SIG-M5 (cell line): ENCODE measurements around the gene RNU6-1.

Source experiments
- DNase-seq: peaks from one replicate; lab custom pipeline; 2025; lab: John Stamatoyannopoulos, UW

Gene RNU6-1

GRCh38 chr15:67839929-67840748 lies at the start of gene RNU6-1:
Gene RNU6-1, minus strand, starts transcription at chr15:67840045.
- DNase-seq: peak; percentile 77

DNA sequence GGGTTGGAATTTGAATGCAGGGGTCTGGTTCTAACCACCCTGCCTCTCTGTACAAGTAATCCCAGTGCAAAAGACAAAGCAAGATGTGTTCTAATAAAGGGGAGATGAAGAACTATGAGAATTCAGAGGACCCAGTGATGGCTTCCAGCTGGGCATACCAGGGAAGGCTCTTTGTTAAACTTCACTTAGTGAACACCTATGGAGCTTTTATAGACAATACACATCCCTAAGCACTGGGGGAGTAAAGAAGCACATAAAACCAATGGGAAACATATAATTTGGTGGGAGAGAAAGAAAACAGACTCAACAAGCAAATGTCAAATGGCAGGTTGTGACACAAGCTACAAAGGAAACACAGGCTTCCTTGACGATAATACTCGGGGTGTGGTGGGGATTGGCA lies 47.9 kb upstream of the RNU6-1 start:
- DNase-seq: no peak

DNA sequence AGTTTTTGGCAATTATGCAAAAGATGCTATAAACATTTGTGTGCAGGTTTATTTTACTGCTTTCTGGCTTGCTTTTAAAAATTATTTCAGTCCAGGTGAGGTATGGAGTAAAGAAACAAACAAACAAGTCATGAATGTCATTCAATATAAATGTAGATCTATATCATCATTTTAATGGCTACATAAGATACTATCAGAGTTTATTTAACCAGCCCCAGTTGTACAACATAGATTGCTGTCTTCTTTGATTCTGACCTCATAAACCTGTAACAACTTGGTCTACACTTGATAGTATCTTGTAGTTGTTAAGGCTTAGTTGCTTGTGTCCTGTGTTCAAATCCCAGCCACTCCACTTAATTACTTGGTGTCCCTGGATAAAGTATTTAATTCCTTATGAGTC lies 46.0 kb upstream of the RNU6-1 start:
- DNase-seq: no peak

GRCh38 chr15:67885175-67885523 lies 45.3 kb upstream of the RNU6-1 start:
- DNase-seq: no peak

- no peak for DNase-seq
Observed at GRCh38 chr15:67884514-67885174, 44.8 kb upstream of the RNU6-1 start.

GRCh38 chr15:67884009-67884408 lies 44.2 kb upstream of the RNU6-1 start:
- DNase-seq: no peak

- no peak for DNase-seq
Observed at GRCh38 chr15:67883234-67883773, 43.5 kb upstream of the RNU6-1 start.

DNA sequence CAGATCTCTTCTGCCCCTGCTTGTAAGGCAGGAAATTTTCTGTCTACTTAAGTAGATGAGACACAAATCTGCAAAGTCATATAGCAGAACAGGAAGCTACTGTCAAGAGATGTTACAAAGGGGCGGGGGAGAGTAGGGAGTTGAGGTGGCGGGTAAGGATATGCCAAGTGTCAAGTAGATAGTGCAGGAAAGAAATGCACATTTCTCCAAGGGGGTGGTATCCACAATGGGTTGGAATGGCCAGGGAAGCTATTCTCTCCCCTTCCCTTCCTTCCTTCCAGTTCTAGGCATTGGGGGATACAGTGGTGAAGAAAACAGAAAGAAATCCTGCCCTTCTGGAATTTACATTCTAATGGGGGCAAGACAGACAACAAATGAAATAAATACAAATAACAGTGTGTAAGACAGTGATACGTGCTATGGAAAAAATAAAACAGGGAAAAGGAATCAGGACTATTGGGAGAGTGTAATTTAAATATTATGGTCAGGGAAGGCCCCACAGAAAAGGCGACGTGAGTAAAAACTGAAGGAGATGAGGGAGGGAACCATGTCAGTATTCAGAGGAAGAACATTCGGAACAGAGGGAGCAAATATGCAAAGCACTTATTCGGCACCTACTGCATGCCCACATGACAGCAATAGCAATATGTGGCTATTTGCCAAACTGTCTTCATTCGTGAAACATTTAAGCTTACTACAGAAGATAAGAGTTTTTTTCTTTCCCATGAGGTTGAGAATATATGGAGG lies 42.8 kb upstream of the RNU6-1 start:
- DNase-seq: no peak

GRCh38 chr15:67880651-67881182 lies 40.9 kb upstream of the RNU6-1 start:
- DNase-seq: peak; percentile 37

GRCh38 chr15:67879440-67880129 lies 39.7 kb upstream of the RNU6-1 start:
- no peak for DNase-seq

GRCh38 chr15:67878712-67879206 lies 38.9 kb upstream of the RNU6-1 start:
- DNase-seq: no peak

DNA sequence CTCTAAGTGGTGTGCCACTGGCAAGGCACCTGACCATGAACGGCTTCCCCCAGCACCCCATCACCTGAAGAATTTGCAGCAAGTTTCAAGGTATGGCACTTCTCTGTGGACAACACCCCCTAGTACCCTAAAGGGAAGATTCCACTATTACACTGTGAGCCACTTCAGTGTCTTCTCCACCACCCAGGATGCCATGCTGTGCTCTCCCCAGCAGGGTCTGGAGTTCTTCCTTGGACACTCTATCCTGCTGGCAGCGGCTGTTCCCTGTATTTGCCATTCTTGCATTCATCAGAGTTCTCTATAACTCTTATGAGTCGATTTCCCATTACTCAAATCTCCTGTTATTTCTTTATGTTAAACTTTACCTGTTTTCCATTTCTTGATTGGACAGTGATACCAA lies 33.9 kb upstream of the RNU6-1 start:
- no peak for DNase-seq

- DNase-seq: no peak
Observed at GRCh38 chr15:67870868-67871408, 31.1 kb upstream of the RNU6-1 start.

GRCh38 chr15:67869701-67870100 lies 29.9 kb upstream of the RNU6-1 start:
- DNase-seq: no peak

DNA sequence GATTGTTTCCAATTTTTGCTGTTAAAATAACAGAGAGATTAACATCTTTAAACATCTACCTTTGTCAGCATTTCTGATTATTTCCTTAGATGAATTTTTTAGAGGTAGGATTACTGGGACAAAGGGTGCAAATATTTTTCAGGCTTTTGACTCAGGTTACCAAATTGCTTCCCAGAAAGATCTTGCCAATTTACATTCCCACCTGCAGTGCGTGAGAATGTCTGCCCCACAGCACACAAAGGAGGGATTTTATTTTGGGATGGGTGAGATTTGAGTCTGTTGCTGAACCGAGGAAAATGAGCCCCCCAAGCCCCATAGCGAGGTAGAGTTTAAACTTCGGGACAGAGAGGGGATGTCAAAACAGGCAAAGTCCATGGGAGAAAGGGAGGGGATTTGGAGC lies 25.9 kb upstream of the RNU6-1 start:
- DNase-seq: no peak

DNA sequence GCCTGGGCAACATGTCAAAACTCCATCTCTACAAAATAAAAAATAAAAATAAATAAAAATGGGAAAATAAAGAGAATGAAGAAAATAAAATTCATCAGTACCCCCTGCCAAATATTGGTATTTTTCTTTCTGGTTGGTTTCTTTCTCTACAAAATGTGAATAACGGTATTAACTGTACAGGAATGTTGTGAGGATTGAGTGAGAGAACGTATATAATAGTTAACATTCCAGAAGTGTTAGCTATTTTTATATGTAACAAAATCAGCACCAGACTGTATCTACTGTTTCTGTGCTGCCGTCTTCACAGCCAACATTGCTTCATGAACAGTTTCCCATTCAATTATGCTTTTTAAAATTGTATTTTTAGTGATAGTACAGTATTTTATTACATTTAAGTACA lies 25.5 kb upstream of the RNU6-1 start:
- no peak for DNase-seq

- DNase-seq: no peak
Observed at GRCh38 chr15:67863442-67863987, 23.7 kb upstream of the RNU6-1 start.

DNA sequence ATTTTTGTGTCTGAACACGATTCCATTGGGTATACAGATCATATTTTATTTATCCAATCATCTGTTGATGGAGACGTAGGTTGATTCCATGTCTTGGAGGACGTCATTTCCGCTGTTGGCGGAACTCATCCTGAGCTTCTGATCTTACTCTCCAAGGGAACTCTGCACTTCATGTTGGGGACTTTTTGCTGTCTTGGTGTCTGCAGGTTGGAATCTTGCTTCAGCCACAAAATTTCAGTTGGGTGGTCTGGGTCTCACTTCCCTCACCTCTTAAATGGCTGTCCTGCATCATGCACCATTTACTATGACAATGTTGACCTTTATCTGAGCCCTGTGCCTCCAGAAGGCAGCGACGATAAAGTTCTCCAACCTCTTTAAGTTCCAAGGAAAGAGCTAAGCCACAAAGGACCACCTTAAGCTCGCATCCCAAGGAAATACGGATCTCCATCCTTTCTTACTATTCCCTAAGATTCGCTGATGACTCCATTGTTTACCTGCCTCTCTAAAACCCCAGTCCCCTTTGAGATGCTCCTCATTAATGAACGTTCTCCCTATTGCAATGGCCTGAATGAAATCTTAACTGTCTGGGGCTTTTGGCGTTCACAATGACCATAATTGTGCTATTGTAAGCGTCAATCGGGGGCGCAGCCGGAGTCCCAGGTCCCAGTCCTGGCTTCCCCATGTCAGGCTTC lies 23.1 kb upstream of the RNU6-1 start:
- DNase-seq: no peak

DNA sequence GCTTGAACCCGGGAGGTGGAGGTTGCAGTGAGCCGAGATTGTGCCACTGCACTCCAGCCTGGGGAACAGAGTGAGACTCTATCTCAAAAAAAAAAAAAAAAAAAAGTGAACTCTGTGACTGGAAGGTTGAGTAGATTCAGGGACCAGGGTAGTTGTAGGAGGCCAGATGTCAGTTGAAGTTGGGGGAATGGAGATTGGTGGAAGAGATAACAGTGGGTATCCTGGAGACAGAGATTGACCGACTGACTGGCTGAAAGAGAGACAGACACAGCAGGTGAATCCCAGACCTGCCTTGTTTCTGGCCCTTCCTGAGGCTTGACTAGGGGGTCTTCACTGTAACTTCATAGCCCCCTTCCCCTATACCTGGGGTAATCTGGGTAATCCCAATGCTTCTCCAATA lies 22.1 kb upstream of the RNU6-1 start:
- DNase-seq: no peak

DNA sequence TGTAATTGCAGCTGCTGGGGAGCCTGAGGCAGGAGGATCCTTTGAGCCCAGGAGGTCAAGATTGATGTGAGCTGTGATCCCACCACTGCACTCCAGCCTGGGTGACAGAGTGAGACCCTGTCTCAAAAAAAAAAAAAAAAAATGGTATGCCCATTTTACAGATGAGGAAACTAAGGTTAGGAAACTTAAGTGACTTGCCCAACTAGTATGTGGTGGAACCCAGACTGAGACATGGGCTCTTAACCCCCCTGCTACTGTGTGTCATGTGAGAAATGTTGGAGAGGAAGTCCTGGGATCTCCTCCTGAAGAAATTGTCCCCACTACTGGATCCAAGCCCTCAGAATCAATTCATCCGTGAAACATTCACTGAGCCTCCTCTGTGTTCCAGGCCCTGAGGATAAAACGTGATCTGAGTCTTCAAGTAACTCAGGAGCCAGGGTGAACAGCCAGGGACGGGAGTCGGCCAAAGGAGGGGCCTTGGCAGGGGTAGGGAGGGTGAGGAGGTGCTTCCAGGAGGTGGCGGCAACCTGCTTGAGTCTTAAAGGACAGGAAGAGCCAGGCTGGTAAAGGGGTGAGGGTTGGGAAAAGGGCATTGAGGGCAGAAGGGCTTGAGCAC lies 19.6 kb upstream of the RNU6-1 start:
- no peak for DNase-seq
